ENCODE measurements around the gene ACTMAP.
"Not testable (repeated sequence)": the region's sequence is repeated elsewhere in the genome, so short reads cannot be mapped to it uniquely, and the experiment has no call there.

ACTMAP gene

GRCh38 chr19:40743926-40744325, 6.4 kb downstream of the ACTMAP start:
- DNase-seq (ENCODE audit: low read depth in 2 of 2), result no peak

- no peak for DNase-seq (ENCODE audit: low read depth in 2 of 2)
These were observed 7.4 kb downstream of the ACTMAP start for GRCh38 chr19:40742886-40743285.

DNA sequence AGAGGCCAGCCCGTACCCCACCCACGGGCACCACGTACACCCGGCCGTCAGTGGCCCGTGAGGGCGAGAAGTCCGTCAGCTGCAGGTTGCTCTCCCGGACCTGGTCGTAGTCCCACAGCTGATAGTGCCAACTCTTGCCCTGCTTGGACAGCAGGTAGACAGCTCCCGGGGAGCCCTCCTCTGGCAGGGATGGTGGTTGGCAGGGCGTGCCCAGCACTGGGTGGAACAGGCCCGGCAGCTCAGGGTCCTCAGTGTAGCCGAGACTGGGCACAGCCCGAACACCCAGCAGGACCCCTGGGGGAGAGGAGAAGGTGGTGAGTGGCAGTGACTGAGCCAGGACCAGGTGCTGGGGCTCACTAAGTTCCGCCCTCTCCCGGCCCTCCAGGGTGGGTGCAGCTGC, 7.8 kb downstream of the ACTMAP start:
- DNase-seq (ENCODE audit: low read depth in 2 of 2), result no peak

DNA sequence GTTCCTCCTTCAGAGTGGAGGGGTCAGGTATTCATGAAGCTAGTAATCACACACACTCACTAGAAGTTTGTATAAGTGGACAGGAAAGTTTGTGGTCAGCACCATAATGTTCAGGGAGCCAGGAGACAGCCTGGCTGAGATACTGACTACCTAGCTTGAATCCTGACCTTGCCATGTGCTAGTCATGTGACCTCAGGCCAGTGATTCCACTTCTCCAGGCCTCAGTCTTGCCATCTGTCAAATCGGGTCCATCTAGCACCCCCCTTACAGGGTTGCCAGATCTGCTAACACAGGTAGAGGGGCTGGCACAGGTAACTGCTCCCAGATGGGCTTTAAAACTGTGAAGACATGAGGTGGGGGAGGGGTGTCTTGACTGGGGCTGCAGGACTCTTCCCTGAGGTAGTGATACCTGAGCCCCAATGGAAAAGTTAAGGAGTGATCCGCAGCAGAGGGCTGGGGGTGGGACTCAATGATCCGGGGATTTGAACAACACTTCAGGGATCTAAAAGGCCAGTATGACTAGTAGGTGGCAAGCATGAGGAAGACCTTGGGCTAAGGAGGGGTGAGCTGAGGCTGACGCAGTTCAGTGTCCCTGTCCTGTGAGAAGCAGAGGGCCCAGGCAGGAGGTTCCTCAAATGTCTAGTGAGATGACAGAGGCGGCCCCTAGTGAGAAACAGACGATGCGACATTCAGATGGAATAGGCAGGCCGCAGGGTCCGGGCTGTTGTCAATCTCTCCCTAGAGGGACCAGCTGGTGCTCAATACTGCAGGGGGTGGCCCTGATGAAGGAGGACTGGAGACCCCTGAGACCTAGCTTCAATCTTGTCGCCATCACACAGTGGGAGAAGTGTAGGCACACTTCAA, 8.5 kb downstream of the ACTMAP start:
- no peak for DNase-seq (ENCODE audit: low read depth in 2 of 2)

DNA sequence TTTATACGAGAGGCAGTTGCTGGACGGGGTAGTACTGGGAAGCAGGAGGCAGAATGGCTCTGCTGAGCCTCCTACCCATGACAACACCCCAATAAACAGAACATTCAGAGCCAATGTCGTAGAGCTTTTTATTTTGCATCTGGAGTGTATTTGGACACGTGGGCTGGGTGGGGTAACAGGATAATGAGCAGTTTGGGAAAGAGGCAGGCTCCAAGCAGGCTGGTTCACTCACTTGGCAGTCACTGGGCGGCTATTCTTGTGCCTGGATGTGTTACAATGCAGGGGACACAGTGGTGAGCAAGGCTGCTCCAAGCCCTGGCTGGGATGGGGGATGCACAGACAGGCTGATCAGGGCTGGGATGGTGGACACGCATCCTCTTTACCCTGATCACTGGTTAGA, 9.5 kb downstream of the ACTMAP start:
- DNase-seq (ENCODE audit: low read depth in 2 of 2), result no peak

GRCh38 chr19:40739871-40740703, 10.2 kb downstream of the ACTMAP start:
- no peak for DNase-seq (ENCODE audit: low read depth in 2 of 2)

DNA sequence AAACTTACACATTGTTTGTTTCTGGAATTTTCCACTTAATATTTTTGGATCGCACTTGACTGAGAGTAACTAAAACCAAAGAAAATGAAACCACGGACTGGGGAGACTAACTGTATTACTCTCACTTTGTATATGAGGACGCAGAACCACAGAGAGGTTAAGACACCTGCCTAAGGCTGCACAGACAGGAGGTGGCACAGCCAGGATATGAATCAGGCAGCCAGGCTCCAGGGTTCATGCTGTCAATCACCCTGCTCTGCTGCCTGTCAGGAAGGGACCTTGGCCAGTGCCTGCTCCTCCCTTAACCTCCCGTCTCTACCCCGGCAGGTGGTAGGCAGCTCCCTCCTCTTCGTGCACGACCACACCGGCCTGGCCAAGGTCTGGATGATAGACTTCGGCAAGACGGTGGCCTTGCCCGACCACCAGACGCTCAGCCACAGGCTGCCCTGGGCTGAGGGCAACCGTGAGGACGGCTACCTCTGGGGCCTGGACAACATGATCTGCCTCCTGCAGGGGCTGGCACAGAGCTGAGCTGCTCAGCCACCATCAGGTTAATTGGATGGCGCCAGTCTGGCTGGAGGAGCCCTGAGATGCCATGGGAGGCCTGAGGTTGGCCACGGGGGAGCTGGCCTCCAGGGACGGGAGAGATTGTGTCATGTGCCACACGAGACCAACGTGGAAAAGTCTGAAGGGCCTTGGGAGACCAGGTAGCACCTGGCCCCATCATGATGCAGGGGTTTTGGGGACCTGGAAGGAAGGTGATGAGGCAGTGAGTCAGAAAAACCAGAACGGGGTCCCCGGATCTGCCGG, 11.0 kb downstream of the ACTMAP start:
- no peak for DNase-seq (ENCODE audit: low read depth in 2 of 2)

- DNase-seq (ENCODE audit: low read depth in 2 of 2), result no peak
These were observed 13.1 kb downstream of the ACTMAP start for GRCh38 chr19:40737102-40737644.

DNA sequence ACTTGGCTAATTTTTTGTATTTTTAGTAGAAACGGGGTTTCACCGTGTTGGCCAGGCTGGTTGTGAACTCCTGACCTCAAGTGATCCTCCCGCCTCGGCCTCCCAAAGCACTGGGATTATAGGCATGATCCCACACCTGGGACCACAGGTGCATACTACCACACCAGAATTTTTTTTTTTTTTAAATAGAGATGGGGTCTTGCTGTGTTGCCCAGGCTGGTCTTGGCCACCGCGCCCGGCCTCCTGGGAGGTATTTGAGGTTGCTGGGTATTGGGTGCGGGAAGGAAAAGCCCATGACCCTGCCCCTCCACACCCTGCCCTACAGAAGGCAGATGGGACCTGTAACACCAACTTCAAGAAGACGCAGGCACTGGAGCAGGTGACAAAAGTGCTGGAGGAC, 13.6 kb downstream of the ACTMAP start:
- no peak for DNase-seq (ENCODE audit: low read depth in 2 of 2)

GRCh38 chr19:40735013-40735771, 15.1 kb downstream of the ACTMAP start:
- no peak for DNase-seq (ENCODE audit: low read depth in 2 of 2)

DNA sequence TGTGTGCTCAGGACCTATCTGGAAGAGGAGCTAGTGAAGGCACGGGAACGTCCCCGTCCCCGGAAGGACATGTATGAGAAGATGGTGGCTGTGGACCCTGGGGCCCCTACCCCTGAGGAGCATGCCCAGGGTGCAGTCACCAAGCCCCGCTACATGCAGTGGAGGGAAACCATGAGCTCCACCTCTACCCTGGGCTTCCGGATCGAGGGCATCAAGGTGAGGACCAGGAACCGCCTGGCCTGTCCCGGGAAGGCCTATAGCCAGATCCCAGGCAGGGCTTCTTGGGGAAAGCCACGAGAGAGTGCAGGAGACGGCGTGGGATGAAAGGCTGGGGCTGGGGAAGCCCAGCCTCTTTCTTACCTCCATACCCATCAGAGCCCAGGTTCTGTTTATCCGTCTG, 17.1 kb downstream of the ACTMAP start:
- no peak for DNase-seq (ENCODE audit: low read depth in 2 of 2)

GRCh38 chr19:40732304-40732703, 18.0 kb downstream of the ACTMAP start:
- DNase-seq (ENCODE audit: low read depth in 2 of 2), result not testable (repeated sequence)

- DNase-seq (ENCODE audit: low read depth in 2 of 2), result not testable (repeated sequence)
These were observed 20.2 kb downstream of the ACTMAP start for GRCh38 chr19:40730065-40730464.

DNA sequence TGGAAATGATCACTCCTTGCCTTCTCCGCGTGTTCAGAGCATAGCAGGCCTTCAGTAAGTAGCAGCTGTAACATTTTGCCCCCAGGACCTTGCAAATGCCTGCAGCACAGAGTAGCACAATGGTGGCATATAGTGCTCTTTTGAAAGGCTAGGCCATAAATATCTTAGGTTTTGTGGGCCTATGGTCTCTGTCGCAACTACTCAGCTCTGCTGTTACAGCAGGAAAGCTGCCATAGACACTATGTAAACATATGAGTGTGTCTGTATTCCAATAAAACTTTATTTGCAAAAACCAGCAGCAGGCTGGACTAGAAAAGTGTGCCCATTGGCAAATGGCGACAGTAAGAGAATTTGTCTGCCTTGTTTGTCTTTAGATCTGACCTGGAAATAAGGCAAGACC, 24.0 kb downstream of the ACTMAP start:
- no peak for DNase-seq (ENCODE audit: low read depth in 2 of 2)

- no peak for DNase-seq (ENCODE audit: low read depth in 2 of 2)
These were observed 25.4 kb downstream of the ACTMAP start for GRCh38 chr19:40724855-40725254.

- no peak for DNase-seq (ENCODE audit: low read depth in 2 of 2)
These were observed 26.0 kb downstream of the ACTMAP start for GRCh38 chr19:40724315-40724714.

- DNase-seq (ENCODE audit: low read depth in 2 of 2), result no peak
These were observed 26.5 kb downstream of the ACTMAP start for GRCh38 chr19:40723661-40724254.

- no peak for DNase-seq (ENCODE audit: low read depth in 2 of 2)
These were observed 28.2 kb downstream of the ACTMAP start for GRCh38 chr19:40721936-40722661.

GRCh38 chr19:40721140-40721486, 29.2 kb downstream of the ACTMAP start:
- no peak for DNase-seq (ENCODE audit: low read depth in 2 of 2)

DNA sequence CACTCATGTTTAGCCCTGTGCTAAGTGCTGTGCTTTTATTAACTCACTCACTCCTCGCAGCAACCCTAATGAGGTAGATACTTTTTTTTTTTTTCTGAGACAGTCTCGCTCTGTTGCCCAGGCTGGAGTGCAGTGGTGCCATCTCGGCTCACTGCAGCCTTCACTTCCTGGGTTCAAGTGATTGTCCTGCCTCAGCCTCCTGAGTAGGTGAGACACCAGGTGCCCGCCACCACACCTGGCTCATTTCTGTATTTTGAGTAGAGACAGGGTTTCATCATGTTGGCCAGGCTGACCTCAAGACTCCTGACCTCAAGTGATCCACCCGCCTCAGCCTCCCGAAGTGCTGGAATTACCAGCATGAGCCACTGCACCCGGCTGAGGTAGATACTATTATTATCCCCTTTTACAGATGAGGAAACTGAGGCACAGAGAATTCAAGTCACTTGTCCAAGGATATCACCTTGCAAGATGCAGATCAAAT, 30.8 kb downstream of the ACTMAP start:
- DNase-seq (ENCODE audit: low read depth in 2 of 2), result no peak
